ELR (cell line): ENCODE data around the gene GDPD5.
A peak's percentile ranks its signal among the peaks of the same experiment; 100 is the strongest.

Experiments
- DNase-seq: peaks from one replicate; pipeline ENCODE4 v3.0.0-alpha.2; 2015; ENCODE audit warnings: low read depth

GDPD5 gene

GRCh38 chr11:75399344-75400145 lies 126.2 kb downstream of the GDPD5 start, which contains the start of gene RPS3:
TSS of gene RPS3 (plus strand) at chr11:75399518. CDS start at chr11:75399548, 30 bp downstream.
- peak; percentile 94 for DNase-seq

GRCh38 chr11:75398906-75399305 lies 126.8 kb downstream of the GDPD5 start:
- DNase-seq: no peak

GRCh38 chr11:75394085-75394840 lies 131.5 kb downstream of the GDPD5 start:
- DNase-seq: no peak

GRCh38 chr11:75389925-75390324 lies 135.8 kb downstream of the GDPD5 start:
- no peak for DNase-seq

- no peak for DNase-seq
Observed at GRCh38 chr11:75389276-75389605, 136.5 kb downstream of the GDPD5 start.

- DNase-seq: peak; percentile 80
Observed at GRCh38 chr11:75388386-75389275, 137.1 kb downstream of the GDPD5 start.

- no peak for DNase-seq
Observed at GRCh38 chr11:75387736-75388294, 137.9 kb downstream of the GDPD5 start.

GRCh38 chr11:75386942-75387630 lies 138.7 kb downstream of the GDPD5 start:
- no peak for DNase-seq
